Muscle layer of colon (tissue), 2 donors: ENCODE measurements around the gene TAPBP.
"Not testable (repeated sequence)": the region's sequence is repeated elsewhere in the genome, so short reads cannot be mapped to it uniquely, and the experiment has no call there.

Experiments
- H3K27ac ChIP-seq: one replicate; pipeline ENCODE4 v1.7.0; 2013; ENCODE audit warnings: low read depth, mild to moderate bottlenecking, low read length, moderate library complexity
- H3K27me3 ChIP-seq, 2 donors: one replicate each; pipeline ENCODE4 v1.7.0; 2013; ENCODE audit warnings: low read length in 2 of 2, mild to moderate bottlenecking in 2 of 2; ENCODE audit not compliant: insufficient read depth in 2 of 2, control insufficient read depth in 1 of 2
- H3K36me3 ChIP-seq: one replicate; pipeline ENCODE4 v1.7.0; 2013; ENCODE audit warnings: mild to moderate bottlenecking, low read length; ENCODE audit not compliant: insufficient read depth
- H3K4me1 ChIP-seq: one replicate; pipeline ENCODE4 v1.7.0; 2013; ENCODE audit warnings: mild to moderate bottlenecking, low read length; ENCODE audit not compliant: insufficient read depth
- H3K4me3 ChIP-seq, 2 donors: one replicate each; pipeline ENCODE4 v1.7.0; 2013; ENCODE audit warnings: low read length in 2 of 2, low read depth in 1 of 2, mild to moderate bottlenecking in 1 of 2, moderate library complexity in 1 of 2
- H3K9ac ChIP-seq: one replicate; pipeline ENCODE4 v1.7.0; 2013; ENCODE audit warnings: low read length
- H3K9me3 ChIP-seq: one replicate; pipeline ENCODE4 v1.7.0; 2013; ENCODE audit warnings: mild to moderate bottlenecking, low read length
- donor health status: abdominal sarcoma.
- donor health status: Adenocarcinoma of cecum.

Gene TAPBP

GRCh38 chr6:33313709-33314514, at the start of gene TAPBP:
TAPBP (minus strand) TSS chr6:33314078; CDS start chr6:33314041, 37 bp downstream.
- H3K27me3 ChIP-seq = no peaks in the 10 kb centered on the region
- H3K9me3 ChIP-seq = no peaks in the 10 kb centered on the region
- H3K4me1 ChIP-seq = peaks cover 36% of the 10 kb centered on the region
- H3K27ac ChIP-seq = peak within 1 kb of the TSS; percentile 94
- H3K36me3 ChIP-seq = peaks cover 13% of the 10 kb centered on the region
- H3K9ac ChIP-seq = peak within 1 kb of the TSS; percentile 76
- peak within 1 kb of the TSS; percentile 87 to 99 for H3K4me3 ChIP-seq

GRCh38 chr6:33363486-33363885, 49.6 kb upstream of the TAPBP start:
- not testable (repeated sequence) for H3K27ac ChIP-seq, H3K9me3 ChIP-seq, H3K27me3 ChIP-seq, H3K4me3 ChIP-seq, H3K9ac ChIP-seq, H3K36me3 ChIP-seq, H3K4me1 ChIP-seq

DNA sequence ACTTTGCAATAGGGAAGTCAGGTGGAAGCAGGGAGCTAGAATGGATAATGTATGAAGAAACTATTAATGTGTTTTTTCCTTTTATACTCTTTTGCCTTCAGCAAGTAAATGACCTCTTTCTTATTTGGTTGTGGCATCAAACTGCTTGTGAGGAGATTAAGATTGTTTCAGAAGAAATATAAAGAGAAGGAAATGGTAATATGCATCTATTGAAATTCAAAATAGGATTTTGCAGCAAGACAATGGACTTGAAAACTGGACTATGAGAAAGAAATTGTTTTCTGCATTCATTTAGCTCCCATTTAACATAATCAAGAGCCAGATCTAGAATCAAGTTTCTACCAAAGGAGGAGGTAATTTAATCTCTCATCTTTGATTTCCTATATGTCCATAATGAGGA, 45.5 kb upstream of the TAPBP start:
- H3K9ac ChIP-seq = no peak overlapping the region
- no peaks in the 10 kb centered on the region for H3K27me3 ChIP-seq
- H3K27ac ChIP-seq = no peak overlapping the region
- no peak overlapping the region for H3K4me3 ChIP-seq
- no peaks in the 10 kb centered on the region for H3K9me3 ChIP-seq
- no peaks in the 10 kb centered on the region for H3K36me3 ChIP-seq
- H3K4me1 ChIP-seq = no peaks in the 10 kb centered on the region

- not testable (repeated sequence) for H3K9ac ChIP-seq, H3K36me3 ChIP-seq, H3K27ac ChIP-seq, H3K4me3 ChIP-seq, H3K4me1 ChIP-seq, H3K27me3 ChIP-seq, H3K9me3 ChIP-seq
Measured at GRCh38 chr6:33357160-33357871, 43.4 kb upstream of the TAPBP start.

- Histone ChIP-seq H3K4me1 (no peaks in the 10 kb centered on the region), H3K4me3 (no peak overlapping the region), H3K9me3 (no peaks in the 10 kb centered on the region), H3K9ac (no peak overlapping the region), H3K36me3 (no peaks in the 10 kb centered on the region), H3K27ac (no peak overlapping the region), H3K27me3 (no peaks in the 10 kb centered on the region)
Measured at GRCh38 chr6:33356295-33356694, 42.4 kb upstream of the TAPBP start.

DNA sequence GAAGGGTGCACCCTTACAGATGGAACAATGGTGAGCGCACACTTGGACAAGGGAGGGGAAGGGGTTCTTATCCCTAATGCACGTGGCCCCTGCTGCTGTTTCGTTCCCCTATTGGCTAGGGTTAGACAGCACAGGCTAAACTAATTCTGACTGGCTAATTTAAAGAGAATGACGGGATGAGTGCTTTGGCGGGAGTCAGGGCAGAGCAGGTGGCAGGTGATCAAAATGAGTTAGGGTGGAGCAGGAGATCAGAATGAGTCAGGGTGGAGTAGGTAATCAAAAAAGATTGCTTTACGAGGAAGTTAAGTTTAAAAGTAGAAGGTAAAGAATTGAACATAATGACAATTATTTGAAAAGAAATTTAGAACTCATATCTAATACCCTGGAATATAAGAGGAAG, 42.0 kb upstream of the TAPBP start:
- not testable (repeated sequence) for H3K9me3 ChIP-seq, H3K36me3 ChIP-seq, H3K27me3 ChIP-seq, H3K4me3 ChIP-seq, H3K27ac ChIP-seq, H3K4me1 ChIP-seq, H3K9ac ChIP-seq

- Histone ChIP-seq H3K9ac (no peak overlapping the region), H3K27ac (no peak overlapping the region), H3K4me3 (no peak overlapping the region), H3K4me1 (peaks cover 7% of the 10 kb centered on the region), H3K27me3 (no peaks in the 10 kb centered on the region), H3K36me3 (no peaks in the 10 kb centered on the region), H3K9me3 (no peaks in the 10 kb centered on the region)
Measured at GRCh38 chr6:33347816-33348215, 33.9 kb upstream of the TAPBP start.

GRCh38 chr6:33346972-33347371, 33.1 kb upstream of the TAPBP start:
- H3K36me3 ChIP-seq, H3K9me3 ChIP-seq, H3K9ac ChIP-seq, H3K27me3 ChIP-seq, H3K4me3 ChIP-seq, H3K4me1 ChIP-seq, H3K27ac ChIP-seq: not testable (repeated sequence)

- peak overlapping the region; percentile 3 for H3K27ac ChIP-seq
- peaks cover 7% of the 10 kb centered on the region for H3K4me1 ChIP-seq
- no peak overlapping the region for H3K9ac ChIP-seq
- H3K9me3 ChIP-seq = no peaks in the 10 kb centered on the region
- H3K4me3 ChIP-seq = peak overlapping the region in 1 of 2 donors; percentile 4
- H3K27me3 ChIP-seq = no peaks in the 10 kb centered on the region
- no peaks in the 10 kb centered on the region for H3K36me3 ChIP-seq
Measured at GRCh38 chr6:33344701-33345697, 31.1 kb upstream of the TAPBP start.

GRCh38 chr6:33343953-33344611, 30.2 kb upstream of the TAPBP start:
- no peak overlapping the region for H3K27ac ChIP-seq
- H3K36me3 ChIP-seq = no peaks in the 10 kb centered on the region
- H3K4me3 ChIP-seq = no peak overlapping the region
- peaks cover 7% of the 10 kb centered on the region for H3K4me1 ChIP-seq
- H3K9me3 ChIP-seq = no peaks in the 10 kb centered on the region
- no peaks in the 10 kb centered on the region for H3K27me3 ChIP-seq
- H3K9ac ChIP-seq = no peak overlapping the region

GRCh38 chr6:33343606-33343952, 29.7 kb upstream of the TAPBP start:
- H3K4me3 ChIP-seq, H3K9me3 ChIP-seq, H3K4me1 ChIP-seq, H3K36me3 ChIP-seq, H3K27ac ChIP-seq, H3K9ac ChIP-seq, H3K27me3 ChIP-seq: not testable (repeated sequence)
